Measurements from ENCODE around the gene BCAS4.

BCAS4 gene

GRCh38 chr20:50857348-50857747 lies 62.5 kb downstream of the BCAS4 start:
- no peak for DNase-seq

GRCh38 chr20:50858525-50858924 lies 63.7 kb downstream of the BCAS4 start:
- DNase-seq = no peak

GRCh38 chr20:50859161-50859560 lies 64.3 kb downstream of the BCAS4 start:
- no peak for DNase-seq

- no peak for DNase-seq
These were observed 66.2 kb downstream of the BCAS4 start for GRCh38 chr20:50861012-50861411.

DNA sequence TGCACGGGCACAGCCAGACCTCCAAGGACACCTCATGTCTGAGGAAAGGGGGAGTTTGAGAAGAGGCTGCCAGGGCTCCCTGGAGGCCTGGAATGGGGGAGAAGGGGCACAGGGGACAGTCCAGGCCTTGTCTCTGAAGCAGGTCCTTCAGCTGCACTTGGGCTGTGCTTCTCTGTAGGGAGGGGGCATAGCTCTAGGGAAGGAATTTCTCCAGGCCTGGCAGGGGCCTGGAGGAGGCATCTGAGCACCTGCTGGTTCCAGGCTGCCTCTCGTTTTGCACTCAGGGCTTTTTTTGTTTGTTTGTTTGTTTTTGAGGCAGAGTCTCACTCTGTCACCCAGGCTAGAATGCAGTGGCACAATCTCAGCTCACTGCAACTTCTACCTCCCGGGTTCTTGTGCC lies 67.7 kb downstream of the BCAS4 start:
- no peak for DNase-seq

DNA sequence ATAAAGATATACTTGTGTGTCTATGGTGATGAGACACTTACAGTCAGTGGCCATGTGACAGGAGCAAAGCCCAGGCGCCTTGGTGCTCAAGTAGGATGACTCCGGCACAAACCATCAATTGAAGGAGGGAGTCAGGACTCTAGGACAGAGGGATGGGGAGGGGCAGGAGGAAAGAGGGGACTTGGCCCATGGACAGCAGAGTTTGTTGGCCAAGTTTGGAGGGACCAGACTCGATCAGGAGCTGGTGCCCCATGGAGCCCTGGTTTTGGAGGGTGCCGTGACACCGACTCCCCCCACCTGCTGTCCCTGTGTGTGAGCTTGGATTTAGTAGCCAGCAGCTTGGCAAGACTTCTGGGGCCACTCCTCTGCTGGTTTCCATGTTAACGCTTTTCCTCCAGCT lies 70.3 kb downstream of the BCAS4 start:
- DNase-seq = no peak

DNA sequence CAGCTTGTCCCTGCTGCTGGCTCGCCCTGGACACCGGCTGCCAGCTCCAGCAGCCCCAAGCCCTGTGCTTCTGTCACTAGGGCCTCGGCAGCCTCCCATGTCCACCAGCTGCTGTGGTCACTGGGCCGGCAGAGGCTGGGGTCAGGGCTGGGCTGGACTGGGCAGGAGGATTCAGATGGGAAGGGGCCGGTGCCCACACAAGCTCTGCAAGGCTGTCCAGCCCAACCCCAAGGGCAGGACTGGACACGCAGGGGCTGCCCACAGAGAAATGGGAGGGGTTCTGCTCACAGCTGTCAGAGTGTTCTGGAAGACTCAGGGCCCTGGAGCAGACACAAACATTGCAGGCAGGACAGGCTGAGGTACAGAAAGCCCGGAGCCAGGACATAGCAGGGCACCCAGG lies 70.7 kb downstream of the BCAS4 start:
- no peak for DNase-seq

DNA sequence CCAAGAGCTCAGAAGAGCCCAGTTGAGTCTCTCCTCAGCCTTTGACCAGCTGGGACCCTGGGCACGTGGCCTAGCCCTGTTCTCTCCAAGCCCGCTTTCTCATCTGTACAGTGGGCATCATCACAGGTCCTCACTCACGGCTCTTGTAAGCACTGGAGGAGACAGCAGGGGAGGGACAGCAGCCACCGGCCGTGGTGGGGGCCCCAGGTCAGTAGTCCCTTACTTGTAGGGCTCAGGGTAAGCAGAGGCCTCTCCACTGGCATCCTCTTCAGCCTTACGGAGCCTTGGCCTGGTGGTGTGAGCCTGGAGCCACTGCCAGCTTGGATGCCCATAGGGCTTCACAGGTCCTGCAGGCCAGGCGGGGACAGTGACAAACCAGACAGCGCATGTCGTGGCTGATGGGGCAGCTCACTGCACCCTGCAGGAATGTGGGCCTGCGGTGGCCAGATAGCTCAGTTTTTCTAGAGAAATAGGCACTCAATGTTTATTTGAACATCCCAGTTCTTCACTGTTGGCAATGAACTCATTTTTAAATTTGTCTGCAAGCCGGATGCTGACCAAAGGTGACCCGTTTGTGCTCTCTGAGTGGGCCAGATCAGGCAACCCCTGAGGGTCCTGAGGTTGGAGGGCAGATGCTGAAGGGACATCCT lies 71.3 kb downstream of the BCAS4 start:
- no peak for DNase-seq

GRCh38 chr20:50866831-50867230 lies 72.0 kb downstream of the BCAS4 start:
- DNase-seq = no peak

DNA sequence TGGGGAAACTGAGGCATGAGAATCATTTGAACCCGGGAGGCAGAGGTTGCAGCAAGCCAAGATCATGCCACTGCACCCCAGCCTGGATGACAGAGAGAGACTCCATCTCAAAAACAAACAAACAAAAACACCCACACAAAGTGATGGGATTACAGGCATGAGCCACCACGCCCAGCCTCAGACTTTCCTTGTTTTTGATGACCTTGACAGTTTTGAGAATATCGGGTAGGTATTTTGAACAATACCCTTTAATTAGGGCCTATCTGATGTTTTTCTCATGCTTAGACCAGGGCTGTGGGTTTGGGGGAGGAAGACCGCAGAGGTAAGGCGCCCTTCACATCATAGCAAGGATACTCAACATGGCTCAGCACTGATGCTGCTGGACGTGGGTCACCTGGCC lies 72.9 kb downstream of the BCAS4 start:
- DNase-seq = no peak

DNA sequence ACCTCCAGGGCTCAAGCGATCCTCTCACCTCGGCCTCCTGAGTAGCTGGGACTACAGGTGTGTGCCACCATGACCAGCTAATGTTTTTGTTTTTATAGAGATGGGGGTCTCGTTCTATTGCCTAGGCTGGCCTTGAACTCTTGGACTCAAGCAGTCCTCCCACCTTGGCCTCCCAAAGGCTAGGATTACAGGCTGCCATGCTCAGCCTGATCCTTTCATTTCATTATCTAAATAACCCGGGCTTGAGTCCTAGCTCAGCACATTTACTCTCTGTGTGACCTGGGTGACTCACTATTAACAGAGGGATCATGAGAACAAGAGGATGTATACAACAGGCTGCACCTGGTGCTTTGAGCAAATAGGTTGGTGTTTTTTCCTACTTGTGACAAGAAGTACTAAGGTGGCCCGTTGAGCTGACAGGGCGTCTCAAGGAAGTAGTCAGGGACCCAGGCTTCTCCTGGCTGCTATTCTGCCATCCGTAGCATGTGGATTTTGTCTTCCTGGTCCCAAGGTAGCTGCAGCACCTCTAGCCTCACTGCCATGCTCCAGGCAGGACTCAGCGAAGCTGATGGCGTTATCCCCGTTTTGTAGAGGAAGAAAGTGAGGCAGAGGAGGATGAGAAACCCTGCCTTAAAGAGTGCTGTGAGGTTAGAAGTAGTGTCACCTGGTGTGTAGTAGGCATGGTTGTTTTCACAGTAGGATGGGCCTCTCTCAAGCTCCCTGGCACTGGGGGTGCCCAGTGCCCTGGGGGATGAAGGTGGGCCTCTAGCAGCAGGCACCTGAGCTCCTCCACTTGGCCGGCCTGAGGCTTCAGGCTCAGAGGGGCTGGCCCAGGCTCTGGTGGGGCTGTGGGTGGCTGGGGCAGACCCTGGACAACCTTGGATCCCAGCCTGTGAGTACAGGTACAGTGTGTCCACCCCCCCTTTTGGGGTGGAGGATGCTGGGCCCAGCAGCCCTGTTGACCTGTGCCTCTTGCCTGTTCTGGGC lies 73.9 kb downstream of the BCAS4 start:
- no peak for DNase-seq

- no peak for DNase-seq
These were observed 75.8 kb downstream of the BCAS4 start for GRCh38 chr20:50870561-50871161.

GRCh38 chr20:50872560-50873425 lies 77.9 kb downstream of the BCAS4 start:
- DNase-seq = no peak

DNA sequence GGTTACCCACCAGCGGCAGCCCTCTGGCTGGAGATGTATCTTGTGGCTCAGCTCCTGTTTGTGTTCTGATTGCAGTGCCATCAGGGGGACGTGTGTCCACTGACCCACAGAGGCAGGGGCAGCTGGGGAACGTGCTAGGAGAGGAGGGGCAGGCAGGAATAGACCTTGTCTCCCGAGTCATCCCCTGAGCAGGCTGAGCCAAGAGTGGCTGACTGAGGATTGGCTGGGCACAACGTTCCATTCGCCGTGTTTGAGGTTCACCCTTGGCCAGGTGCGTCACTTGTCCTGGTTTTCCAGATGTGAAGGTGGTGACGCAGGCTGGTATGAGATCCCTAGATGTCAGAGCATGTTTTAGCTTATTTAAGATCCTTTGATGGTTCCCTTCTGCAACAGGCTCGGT lies 78.7 kb downstream of the BCAS4 start:
- no peak for DNase-seq

- DNase-seq = no peak
These were observed 79.4 kb downstream of the BCAS4 start for GRCh38 chr20:50874111-50874757.

GRCh38 chr20:50874758-50875665 lies 80.2 kb downstream of the BCAS4 start:
- no peak for DNase-seq

DNA sequence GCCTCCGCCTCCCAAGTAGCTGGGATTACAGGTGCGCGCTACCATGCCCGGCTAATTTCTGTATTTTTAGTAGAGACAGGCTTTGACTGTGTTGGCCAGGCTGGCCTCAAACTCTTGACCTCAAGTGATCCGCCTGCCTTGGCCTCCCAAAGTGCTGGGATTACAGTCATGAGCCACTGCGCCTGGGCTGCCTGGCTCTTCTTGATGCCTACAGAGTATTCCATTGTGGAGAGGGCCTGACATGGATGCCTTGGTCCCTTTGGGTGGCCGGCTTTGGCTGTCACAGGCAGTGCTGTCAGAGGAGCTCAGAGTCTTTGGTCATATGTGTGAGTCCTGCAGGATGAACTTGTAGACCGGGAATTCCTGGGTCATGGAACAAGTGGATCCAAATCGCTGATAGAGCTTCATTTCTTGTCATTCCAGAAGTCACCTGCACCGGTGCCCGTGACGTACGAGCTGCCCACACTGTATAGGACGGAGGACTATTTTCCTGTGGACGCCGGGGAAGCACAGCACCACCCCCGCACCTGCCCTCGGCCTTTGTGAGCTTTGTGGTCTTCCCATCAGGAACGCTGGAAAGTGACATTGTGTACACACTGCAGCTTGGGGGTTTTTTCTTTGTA lies 81.3 kb downstream of the BCAS4 start:
- no peak for DNase-seq

GRCh38 chr20:50876816-50877215 lies 82.0 kb downstream of the BCAS4 start:
- no peak for DNase-seq

DNA sequence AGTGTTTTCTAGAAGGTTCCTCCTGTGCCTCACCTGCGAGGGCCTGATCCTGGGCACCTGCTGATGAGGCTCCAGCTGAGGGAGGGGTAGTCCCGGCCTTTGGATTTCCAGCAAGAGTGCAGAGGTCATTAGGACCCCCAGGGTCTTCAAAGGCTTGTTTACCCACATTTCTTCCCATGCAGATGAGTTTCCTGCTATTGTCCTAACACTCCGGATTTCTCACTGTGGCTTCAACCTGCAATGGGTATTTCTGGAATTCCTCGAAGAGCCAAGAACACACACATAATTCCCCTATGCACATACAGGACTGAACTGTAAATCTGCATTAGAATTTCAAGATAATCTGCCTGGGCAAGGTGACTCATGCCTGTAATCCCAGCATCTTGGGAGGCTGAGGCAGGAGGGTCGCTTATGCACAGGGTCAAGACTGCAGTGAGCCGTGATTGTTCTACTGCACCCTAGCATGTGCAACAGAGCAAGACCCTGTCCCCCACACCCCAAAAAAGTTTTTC lies 82.4 kb downstream of the BCAS4 start:
- no peak for DNase-seq

Measured in NCI-H1048 (cell line).